Cardiac fibroblast (primary cell): ENCODE data around the gene TTYH1.

Experiments used
- DNase-seq, 2 donors: peaks; one replicate each; pipeline versions ENCODE4 v3.0.0 to v3.0.0-alpha.2; 2010; ENCODE audit warnings: low read depth in 2 of 2
- H3K4me3 ChIP-seq, 2 donors: replicated peaks in 1 of 2; 1 replicate in 1 of 2; 2 replicates in 1 of 2; pipeline ENCODE4 v1.5.1; 2011; ENCODE audit warnings: low read depth in 2 of 2, low read length in 2 of 2, mild to moderate bottlenecking in 2 of 2, moderate library complexity in 1 of 2
- CTCF ChIP-seq: IDR thresholded peaks from one replicate; pipeline ENCODE4 v1.5.1; 2011; ENCODE audit warnings: low read depth, mild to moderate bottlenecking, low read length, inconsistent platforms

TTYH1 gene

GRCh38 chr19:54414156-54414555 is 1.1 kb upstream of the TTYH1 start:
- no peak overlapping the region for H3K4me3 ChIP-seq
- DNase-seq, result no peak
- TF ChIP-seq CTCF, result no peak

- no peak for DNase-seq
- no peak for TF ChIP-seq CTCF
- no peak overlapping the region for H3K4me3 ChIP-seq
Measured at GRCh38 chr19:54415901-54416673, 823 bp downstream of the TTYH1 start.

GRCh38 chr19:54416695-54417491 is 1.6 kb downstream of the TTYH1 start:
- no peak for TF ChIP-seq CTCF
- H3K4me3 ChIP-seq, result no peak overlapping the region
- DNase-seq, result no peak

- TF ChIP-seq CTCF, result no peak
- peak; percentile 49 to 52 for DNase-seq
- no peak overlapping the region for H3K4me3 ChIP-seq
Measured at GRCh38 chr19:54418030-54418929, 3.0 kb downstream of the TTYH1 start.

- no peak overlapping the region for H3K4me3 ChIP-seq
- no peak for DNase-seq
- no peak for TF ChIP-seq CTCF
Measured at GRCh38 chr19:54418930-54419800, 3.9 kb downstream of the TTYH1 start.

- no peak for DNase-seq
- TF ChIP-seq CTCF, result no peak
- no peak overlapping the region for H3K4me3 ChIP-seq
Measured at GRCh38 chr19:54420068-54420382, 4.8 kb downstream of the TTYH1 start.
